T-helper 1 cell treated with Interleukin-12 subunit alpha and Interleukin-12 subunit beta and Interleukin-4 antibody, amounts not matched to agents 30 ng/mL and 1 ng/mL, for 36 hours (primary cell): ENCODE results near the gene SIX1. TPM values are rescaled to one million over a fixed set of nuclear protein-coding genes. Genes with fewer than 3 reads are reported as not detected.

ENCODE experiments used
- intact Hi-C: fragments of 100-400 bp; cut with micrococcal nuclease; formaldehyde crosslinking; loops from one replicate; pipeline ENCODE4 v1.15.1; 2024
- total RNA-seq: library from RNA; stranded (reverse); gene quantifications from 2 replicates; pipeline ENCODE4 v1.2.3, GENCODE V29; 2022

The SIX1 gene
- total RNA-seq, 1 donor from 2014 or later = 1.2 TPM

- intact Hi-C loops = loop anchor here (1.0 to 10.0 kb wide), 5 partner anchors 11 to 519 kb away; partner anchors contain the start of genes PPM1A, SLC38A6 and TRMT5
These were observed 6.8 kb upstream of the SIX1 start for GRCh38 chr14:60655898-60656685.

- intact Hi-C loops = loop anchor here (10.0 kb wide), 2 partner anchors 411 to 519 kb away; partner anchors contain the start of gene PPM1A
These were observed 6.0 kb upstream of the SIX1 start for GRCh38 chr14:60655119-60655897.

DNA sequence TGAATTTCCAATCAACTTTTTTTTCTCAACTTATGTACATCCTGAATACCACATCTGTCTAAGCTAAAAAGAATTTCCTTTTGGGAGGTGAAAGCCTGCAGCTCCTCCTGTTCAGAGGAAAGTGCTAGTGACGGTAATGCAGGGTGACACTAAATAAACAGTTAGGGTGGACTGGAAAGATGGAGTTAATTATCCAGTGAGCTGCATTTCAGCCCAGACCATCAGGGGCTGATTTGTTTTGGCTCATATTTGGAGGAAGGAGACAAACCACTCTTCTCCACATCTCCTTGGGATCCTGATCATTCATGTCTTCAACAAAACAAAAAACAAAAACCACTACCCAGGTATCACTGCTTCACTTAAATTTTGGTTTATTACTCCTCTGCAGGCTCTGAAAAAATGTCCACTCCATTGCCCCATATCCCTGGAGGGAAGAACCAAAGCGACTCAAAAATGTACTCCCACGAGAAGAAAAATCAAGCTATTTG is 5.1 kb upstream of the SIX1 start:
- intact Hi-C loops = loop anchor here (10.0 kb wide), 2 partner anchors 410 to 520 kb away; partner anchors contain the start of gene PPM1A

GRCh38 chr14:60653701-60654161 is 4.5 kb upstream of the SIX1 start:
- intact Hi-C loops = loop anchor here (10.0 kb wide), 2 partner anchors 409 to 521 kb away; partner anchors contain the start of gene PPM1A

DNA sequence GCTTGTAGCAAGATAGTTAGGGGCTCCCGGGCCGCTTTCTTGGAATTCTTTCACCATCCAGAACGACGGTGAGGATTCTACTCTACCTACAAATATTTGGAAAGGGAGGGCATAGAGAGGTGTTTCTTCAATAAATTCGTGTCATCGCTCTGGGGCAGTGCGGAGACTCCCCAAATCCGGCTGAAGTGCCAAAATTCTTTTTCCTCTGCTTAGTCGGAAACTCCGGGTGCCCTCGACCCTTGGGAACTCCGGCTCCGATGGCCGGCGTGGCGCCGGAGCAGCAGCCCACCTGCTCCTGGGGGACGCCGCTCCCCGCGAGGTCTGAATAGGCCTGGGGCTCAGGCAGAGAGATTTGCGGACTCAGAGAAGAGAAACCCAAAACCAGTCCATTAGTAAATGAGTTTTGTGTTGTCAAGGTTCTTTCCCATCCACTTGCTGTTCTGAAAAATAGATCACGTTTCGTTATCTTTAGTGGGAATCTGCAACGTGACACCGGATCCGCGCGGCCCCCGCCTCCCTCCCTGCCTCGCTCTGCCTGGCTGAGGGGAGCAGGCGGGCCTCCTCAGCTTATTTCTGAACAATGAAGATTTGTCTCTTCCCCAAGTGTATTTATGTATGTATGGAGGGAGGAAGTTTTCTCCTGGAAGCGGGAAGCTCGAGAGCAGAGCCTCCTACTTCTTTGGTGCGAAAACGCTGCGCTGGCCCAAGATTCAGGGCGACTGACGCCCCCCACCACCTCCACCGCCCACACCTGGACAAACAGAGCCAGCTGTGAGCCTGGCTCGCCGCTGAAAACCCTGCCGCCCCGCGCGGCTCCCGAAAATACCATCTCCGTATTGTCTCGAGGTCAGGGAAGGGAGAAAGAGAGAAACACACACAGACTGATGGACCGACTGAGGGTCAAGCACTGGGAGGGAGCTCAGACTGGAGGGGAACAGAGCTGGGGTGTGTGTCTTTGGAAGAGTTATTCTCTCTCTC is 3.7 kb upstream of the SIX1 start:
- intact Hi-C loops = loop anchor here (10.0 kb wide), 2 partner anchors 408 to 522 kb away; partner anchors contain the start of gene PPM1A

DNA sequence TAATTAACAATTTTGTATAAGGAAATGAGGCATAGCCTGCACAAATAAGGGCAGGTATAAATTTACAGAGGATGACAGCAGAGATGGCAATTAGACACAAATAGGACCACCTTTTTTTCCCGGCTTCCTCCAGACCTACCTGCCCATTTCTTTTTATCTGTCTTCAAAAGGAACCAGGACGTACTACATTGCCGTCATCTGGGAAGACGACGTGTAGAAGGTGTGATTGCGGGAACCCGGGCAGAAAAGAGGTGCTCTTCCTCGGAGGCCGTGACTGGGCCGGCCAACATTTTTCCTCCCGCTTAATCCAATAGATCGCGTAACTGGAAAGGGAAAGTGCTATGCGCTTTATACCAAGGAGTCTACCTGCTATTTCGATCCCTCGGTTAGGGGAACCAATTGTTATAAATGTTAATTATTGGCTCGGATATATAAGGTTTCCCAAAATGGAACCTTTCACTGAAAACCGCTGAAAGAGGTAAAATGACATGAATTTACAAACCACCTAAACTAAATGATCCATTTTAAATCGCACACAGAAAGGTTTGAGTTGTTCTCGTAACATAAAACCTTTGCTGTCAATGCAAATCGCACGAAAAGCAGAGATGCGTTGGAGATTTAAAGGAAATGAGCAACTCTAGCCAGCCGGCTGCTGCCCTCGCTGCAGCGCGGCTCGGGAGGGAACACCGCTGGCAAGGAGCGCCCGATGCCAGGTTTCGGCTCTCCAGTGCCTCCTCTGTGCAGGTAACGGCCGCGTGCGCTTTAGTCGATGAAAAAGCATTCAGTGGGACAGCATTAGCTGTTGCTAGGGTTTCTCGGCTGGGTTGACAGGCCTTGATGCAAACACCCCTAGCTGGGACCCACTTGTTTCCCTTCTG is 2.8 kb upstream of the SIX1 start:
- intact Hi-C loops = loop anchor here (2.0 to 10.0 kb wide), 3 partner anchors 71 to 523 kb away; partner anchors contain the start of gene PPM1A

DNA sequence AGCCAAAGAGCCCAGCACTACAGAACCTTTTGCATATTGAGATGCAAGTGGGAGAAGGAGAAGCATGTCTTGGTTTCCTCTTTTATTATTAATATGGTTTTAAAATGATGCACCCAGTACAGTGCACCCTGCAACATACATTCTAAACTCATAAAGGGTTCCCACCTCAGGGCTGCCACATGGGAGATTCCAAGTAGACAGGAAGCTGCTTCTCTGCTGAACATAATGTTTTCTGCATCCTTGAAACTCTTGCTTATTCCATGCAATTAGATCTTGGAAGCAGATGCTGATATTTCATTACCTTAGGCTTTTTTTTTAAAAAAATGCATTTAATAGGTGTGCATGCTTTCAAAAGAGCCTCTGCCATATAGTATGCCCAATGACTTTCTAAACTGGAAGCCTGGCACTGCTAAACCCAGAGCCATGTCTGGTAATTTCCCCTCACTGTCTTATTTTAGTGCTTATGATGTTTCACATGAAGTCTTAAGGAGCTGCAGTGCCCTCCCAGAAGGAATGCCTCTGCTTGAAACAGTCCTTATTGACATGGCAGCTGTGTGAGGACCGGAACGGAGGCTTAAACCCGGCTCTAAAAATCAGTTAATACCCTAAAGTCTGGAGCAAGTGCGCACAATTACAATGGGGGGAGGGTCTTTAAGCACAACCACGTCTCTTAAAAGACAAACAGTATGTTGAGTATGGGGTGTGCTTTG is 2.0 kb upstream of the SIX1 start:
- intact Hi-C loops = loop anchor here (2.0 to 10.0 kb wide), 3 partner anchors 72 to 524 kb away; partner anchors contain the start of gene PPM1A

- intact Hi-C loops = loop anchor here (1.0 to 10.0 kb wide), 5 partner anchors 8 to 524 kb away; partner anchors contain the start of gene PPM1A
These were observed 1.2 kb upstream of the SIX1 start for GRCh38 chr14:60650373-60650961.

DNA sequence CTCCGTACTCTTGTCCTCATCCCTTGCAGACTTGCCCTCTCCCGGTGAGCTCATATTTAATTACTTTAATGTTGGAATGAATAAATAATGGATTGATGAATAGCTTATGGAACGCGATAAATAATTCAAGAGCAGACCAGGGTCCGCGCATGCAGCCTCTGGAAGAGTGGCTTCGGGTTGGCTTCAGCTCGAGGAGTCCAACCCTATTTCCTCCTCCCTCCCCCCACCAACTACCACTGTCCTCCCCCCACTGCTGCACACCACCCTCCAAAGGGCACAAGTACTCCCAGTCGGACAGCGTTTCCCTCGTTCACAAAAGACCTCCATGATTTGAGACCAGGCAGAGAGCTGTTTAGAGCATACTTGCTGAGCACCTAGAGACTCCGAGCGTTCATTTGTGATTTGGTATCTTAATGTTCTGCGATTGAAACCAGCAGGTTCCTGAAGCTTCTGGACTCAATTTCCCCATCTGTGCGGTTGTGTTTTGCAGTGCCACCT is 647 bp upstream of the SIX1 start:
- intact Hi-C loops = loop anchor here (1.0 to 10.0 kb wide), 6 partner anchors 8 to 525 kb away; partner anchors contain the start of genes PPM1A and SIX6

DNA sequence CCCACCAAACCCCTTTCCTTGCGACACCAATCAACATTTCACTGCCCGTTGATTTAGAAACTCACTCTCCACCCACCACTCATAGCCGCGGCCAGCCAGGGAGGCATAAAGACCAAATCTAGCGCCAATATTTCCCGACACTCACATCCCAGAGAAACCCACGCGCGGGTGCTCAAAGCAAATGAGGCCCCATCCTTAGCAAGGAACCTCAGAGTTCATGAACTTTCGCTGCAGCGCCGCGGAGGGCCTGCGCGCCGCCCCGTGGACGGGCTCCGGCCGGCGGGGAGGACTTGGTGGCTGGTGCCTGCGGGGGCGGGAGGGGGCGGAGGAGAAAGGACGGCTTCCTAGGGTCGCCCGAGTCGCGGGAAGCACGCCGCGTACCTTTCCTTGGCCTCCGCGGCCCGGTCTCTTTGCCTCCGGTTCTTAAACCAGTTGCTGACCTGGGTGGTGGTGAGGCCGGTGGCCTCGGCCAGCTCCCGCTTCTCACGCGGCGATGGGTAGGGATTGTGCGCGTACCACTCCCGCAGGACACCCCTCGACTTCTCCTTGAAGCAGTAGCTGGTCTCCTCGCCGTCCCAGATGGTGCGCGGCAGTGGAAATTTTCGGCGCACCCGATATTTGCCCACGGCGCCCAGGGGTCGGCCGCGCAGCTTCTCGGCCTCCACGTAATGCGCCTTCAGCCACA is 886 bp downstream of the SIX1 start:
- intact Hi-C loops = loop anchor here (2.0 kb wide), 1 partner anchor 140 kb away; the partner anchor contains the start of gene SIX6

DNA sequence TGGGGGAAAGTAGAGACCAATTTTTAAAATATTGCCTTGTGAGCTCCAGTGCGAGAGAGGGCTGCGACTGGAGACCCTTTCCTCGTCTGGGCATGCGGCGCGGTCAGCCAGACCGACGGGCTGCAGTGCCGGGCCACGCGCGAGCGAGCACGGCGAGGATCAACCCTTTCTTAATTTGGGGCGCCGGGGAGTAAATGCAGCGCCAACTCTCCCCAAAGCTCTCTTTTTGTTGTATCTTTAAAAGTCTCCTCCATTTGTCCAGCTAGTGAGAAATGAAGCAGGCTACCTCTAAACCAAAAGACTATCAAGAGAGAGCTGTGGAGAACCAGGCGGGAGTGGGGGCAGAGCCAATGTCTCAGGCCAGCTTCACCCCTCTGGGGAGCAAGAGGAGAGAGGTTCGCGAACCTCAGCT is 1.4 kb downstream of the SIX1 start:
- intact Hi-C loops = loop anchor here (2.0 kb wide), 1 partner anchor 139 kb away; the partner anchor contains the start of gene SIX6

DNA sequence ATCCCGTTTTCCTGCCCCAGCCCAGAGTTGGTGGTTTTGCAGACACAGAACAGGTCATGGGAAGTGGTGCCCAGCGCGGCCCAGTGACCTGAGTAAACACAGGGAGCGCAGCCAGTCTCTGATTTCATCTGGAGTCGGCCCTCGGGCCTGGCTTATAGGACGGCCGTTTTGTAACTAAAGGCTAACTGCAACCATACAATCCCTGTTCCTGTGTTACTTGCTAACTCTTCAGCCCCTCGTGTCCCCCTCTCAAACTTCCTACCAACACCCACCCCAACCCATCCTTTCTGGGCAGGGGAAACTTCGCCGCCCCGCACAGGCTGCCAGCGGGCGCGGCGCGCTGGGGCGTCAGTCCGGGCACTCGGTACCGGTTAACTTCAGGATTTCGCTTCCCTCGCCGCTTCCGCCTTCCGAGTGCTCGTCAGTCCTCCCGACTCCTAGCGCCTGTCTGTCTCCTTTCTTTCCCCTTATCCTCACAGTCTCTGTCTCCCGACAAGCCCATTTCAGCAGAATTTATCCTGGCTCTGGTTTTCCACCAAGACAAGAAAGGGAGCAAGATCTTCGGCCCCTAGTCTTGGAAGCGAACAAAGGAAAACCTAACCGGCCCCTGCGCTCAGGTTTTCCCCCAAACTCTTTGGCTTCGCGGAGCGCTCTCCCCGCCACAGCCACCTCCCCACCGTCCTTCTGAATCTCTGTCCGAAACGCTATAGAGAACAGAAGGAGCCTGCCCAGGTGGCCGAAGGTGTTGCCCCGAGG is 2.0 kb downstream of the SIX1 start:
- intact Hi-C loops = no loop called here

GRCh38 chr14:60646226-60646818 is 3.0 kb downstream of the SIX1 start:
- intact Hi-C loops = no loop called here

DNA sequence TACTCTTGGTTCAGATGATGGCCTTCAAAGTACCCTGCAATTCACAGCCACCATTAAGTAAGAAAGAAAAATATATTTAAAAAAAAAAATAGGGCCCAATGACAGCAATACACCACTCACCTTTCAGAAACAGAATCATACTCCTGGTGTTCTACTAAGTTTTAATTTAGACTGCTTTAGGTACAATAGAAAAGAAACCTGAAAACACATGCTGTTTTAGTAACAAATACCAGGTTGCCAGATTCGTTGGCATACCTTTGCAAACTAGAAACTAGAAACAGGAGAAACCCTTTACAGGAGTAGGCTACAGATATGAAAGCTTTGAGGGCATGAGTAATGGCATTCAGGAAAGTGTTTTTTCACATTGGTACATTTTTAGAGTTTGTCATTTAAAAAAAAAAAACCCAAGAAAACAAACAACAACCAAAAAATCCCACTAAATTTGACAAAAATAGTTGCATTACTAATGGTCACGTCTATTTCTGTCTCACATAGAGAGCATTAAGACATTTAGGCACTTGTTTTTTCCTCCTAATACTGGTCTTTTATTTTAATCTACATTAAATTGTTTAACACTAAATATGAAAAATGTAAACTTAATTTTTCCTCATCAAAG is 4.0 kb downstream of the SIX1 start:
- intact Hi-C loops = loop anchor here (1.0 kb wide), 1 partner anchor 11 kb away; no protein-coding TSS in a partner anchor

DNA sequence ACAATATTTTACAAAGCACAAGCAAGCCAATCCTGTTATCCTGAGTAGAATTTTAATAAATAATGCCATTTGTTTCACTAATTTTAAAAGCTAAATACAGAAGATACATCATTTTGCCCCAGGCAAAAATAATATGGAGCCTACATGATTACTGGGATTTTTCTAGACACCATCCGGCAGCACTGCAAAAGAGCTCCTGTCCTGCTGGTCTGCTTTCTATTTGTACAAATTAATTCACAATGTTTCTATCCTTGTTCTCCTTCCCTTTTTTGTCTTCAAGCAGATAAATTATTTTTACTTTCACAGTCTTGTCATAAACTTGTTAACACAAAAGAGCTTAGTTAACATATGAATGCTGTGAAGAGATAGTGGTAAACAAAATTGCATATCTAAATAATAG is 4.6 kb downstream of the SIX1 start:
- intact Hi-C loops = loop anchor here (1.0 kb wide), 1 partner anchor 12 kb away; no protein-coding TSS in a partner anchor
